Activated naive CD4-positive, alpha-beta T cell treated with anti-CD3 and anti-CD28 coated beads, Interleukin-2, amount 10 ng/mL, durations not matched to agents 7 days and 5 days (primary cell): ENCODE results near the gene EIF5.

Experiments
- CTCF ChIA-PET: fragments of 350-600 bp; sonication (Branson Sonifier 250); formaldehyde crosslinking; loops from one replicate; lab custom pipeline; 2021; ENCODE audit warnings: antibody characterized with exemption; lab: Charles Lee
- DNase-seq: peaks from one replicate; pipeline ENCODE4 v3.0.0-alpha.2; 2020
- H3K27ac Mint-ChIP-seq: one replicate; pipeline ENCODE4 v1.8.0; 2021; ENCODE audit warnings: mild to moderate bottlenecking, moderate library complexity, mixed read lengths
- H3K27me3 Mint-ChIP-seq: one replicate; pipeline ENCODE4 v1.8.0; 2021; ENCODE audit warnings: mild to moderate bottlenecking, mixed read lengths
- H3K36me3 Mint-ChIP-seq: one replicate; pipeline ENCODE4 v1.8.0; 2021; ENCODE audit warnings: mixed read lengths
- H3K4me1 Mint-ChIP-seq: one replicate; pipeline ENCODE4 v1.8.0; 2021; ENCODE audit warnings: mixed read lengths
- H3K4me3 Mint-ChIP-seq: one replicate; pipeline ENCODE4 v1.8.0; 2021; ENCODE audit warnings: mild to moderate bottlenecking, moderate library complexity, mixed read lengths
- H3K9me3 Mint-ChIP-seq: one replicate; pipeline ENCODE4 v1.8.0; 2021; ENCODE audit warnings: mixed read lengths

Gene EIF5

GRCh38 chr14:103296987-103297386 is 37.0 kb upstream of the EIF5 start:
- DNase-seq, result no peak
- H3K4me3 Mint-ChIP-seq, result no peak overlapping the region
- no peaks in the 10 kb centered on the region for H3K36me3 Mint-ChIP-seq
- no peak overlapping the region for H3K27ac Mint-ChIP-seq
- H3K27me3 Mint-ChIP-seq, result peaks cover 44% of the 10 kb centered on the region
- CTCF ChIA-PET, result no interaction called here
- H3K4me1 Mint-ChIP-seq, result no peaks in the 10 kb centered on the region
- H3K9me3 Mint-ChIP-seq, result no peaks in the 10 kb centered on the region

DNA sequence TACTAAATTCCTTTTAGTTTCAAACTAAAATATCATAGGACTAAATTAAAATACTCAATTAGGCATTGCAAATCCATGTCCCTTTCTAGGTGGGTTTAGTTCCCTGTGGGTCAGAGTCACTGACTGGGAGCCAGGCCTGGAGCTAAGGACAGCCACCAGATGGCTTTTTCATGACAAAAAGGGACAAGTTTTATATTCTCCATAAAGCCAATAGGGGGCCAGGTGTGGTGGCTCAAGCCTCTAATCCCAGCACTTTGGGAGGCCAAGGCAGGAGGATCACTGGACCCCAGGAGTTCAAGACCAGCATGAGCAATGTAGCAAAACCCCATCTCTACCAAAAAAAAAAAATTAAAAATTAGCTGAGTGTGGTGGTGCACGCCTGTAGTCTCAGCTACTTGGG is 35.4 kb upstream of the EIF5 start:
- Mint-ChIP-seq H3K27ac (no peak overlapping the region), H3K27me3 (peaks cover 36% of the 10 kb centered on the region), H3K4me1 (no peaks in the 10 kb centered on the region), H3K9me3 (no peaks in the 10 kb centered on the region), H3K36me3 (no peaks in the 10 kb centered on the region), H3K4me3 (no peak overlapping the region)
- CTCF ChIA-PET, result no interaction called here
- no peak for DNase-seq

DNA sequence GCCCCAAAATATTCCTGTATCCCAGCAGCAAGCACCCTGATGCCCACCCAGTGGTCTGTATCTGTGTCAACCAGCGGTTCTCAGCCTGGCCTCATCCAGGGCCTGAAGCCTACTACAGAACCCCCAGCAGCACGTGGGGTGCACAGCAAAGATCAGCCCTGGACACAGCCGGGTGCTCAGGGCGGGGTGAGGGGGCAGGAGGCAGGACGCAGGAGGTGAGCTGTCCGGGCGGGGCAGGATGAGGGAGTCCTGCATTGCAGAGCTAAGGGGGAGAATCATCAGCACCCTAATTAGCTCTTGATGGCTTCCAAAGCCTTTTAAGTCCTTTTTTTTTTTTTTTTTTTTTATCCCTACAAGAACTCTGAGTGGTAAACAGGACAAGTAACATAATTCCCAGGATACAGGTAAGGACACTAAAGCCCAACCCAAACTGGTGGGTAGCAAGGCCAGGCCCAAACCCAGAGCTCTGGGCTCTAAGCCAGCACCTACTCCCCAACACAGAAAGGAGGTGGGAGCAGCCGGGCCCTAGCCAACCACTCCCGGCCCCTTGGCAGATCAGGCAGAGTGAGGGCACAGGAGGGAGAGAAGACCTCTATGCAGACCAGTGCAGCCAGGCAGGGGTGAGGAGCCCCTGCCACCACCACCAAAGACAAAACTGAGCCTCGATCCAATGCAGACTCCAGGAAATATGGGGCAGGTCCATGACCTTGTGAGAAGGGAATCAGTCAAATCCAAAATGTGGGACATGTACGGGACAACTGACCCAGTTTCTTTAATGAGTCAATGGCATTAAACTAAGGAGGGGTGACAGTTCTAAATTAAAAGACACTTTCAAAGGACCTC is 32.3 kb upstream of the EIF5 start:
- CTCF ChIA-PET, result no interaction called here
- Mint-ChIP-seq H3K4me1 (no peaks in the 10 kb centered on the region), H3K27me3 (peaks cover 37% of the 10 kb centered on the region), H3K4me3 (no peak overlapping the region), H3K9me3 (no peaks in the 10 kb centered on the region), H3K36me3 (no peaks in the 10 kb centered on the region), H3K27ac (no peak overlapping the region)
- DNase-seq, result no peak

DNA sequence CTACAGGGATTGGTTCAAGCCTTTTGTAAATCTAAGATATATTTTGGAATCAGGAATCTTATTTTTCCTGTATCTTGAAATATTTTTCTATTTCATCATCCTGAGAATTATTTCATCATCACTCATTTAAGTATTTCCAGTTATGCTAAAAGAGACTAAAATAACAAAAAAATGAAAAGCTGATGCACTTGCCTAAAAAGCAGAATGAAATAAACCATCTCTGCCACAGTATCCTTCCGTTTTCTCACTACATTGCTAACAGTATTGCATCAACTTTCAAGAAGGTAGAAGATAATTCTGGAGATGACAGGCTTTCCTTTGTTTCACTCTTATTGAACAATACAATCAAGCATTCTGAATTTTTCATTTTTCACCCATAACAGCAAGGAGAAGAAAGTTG is 31.1 kb upstream of the EIF5 start:
- no peaks in the 10 kb centered on the region for H3K4me1 Mint-ChIP-seq
- H3K36me3 Mint-ChIP-seq, result no peaks in the 10 kb centered on the region
- H3K27me3 Mint-ChIP-seq, result peaks cover 29% of the 10 kb centered on the region
- no peak for DNase-seq
- CTCF ChIA-PET, result interaction anchor here (0.6 kb wide), 1 partner anchor 198 kb away, joined by 3 read pairs; no protein-coding TSS in a partner anchor
- H3K27ac Mint-ChIP-seq, result no peak overlapping the region
- no peaks in the 10 kb centered on the region for H3K9me3 Mint-ChIP-seq
- H3K4me3 Mint-ChIP-seq, result no peak overlapping the region

- Mint-ChIP-seq H3K4me3 (no peak overlapping the region), H3K27me3 (peaks cover 35% of the 10 kb centered on the region), H3K9me3 (no peaks in the 10 kb centered on the region), H3K27ac (no peak overlapping the region), H3K4me1 (no peaks in the 10 kb centered on the region), H3K36me3 (no peaks in the 10 kb centered on the region)
- CTCF ChIA-PET, result no interaction called here
- no peak for DNase-seq
These were observed 29.3 kb upstream of the EIF5 start for GRCh38 chr14:103304706-103305105.

- H3K27me3 Mint-ChIP-seq, result peaks cover 26% of the 10 kb centered on the region
- DNase-seq, result no peak
- CTCF ChIA-PET, result no interaction called here
- no peak overlapping the region for H3K27ac Mint-ChIP-seq
- no peaks in the 10 kb centered on the region for H3K36me3 Mint-ChIP-seq
- no peaks in the 10 kb centered on the region for H3K4me1 Mint-ChIP-seq
- H3K4me3 Mint-ChIP-seq, result no peak overlapping the region
- no peaks in the 10 kb centered on the region for H3K9me3 Mint-ChIP-seq
These were observed 25.1 kb upstream of the EIF5 start for GRCh38 chr14:103308717-103309616.

DNA sequence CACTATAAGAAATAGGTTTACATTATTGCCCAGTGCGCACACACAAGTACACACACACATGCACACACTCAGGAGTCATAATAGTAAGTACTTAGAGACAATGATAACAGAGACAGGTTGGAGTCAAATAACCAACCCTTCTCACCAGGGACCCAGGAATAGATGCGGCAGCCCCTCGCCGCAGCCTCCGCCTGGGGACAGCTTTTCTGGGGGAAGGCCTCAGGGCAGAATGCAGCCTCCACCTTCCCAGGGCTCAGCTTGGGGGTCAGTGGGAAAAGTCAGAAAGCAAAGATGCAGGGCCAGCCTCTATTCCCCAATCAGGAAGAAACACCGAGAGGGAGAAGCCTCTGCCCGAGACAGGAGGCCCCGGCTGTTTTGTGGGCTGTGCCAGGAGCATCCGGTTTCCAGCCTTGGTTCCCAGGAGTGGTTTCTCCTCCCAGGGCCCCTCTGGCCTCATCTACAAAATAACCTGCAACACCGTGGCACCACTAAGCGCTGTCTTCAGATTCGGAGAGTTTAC is 23.4 kb upstream of the EIF5 start:
- no peaks in the 10 kb centered on the region for H3K4me1 Mint-ChIP-seq
- H3K9me3 Mint-ChIP-seq, result no peaks in the 10 kb centered on the region
- H3K36me3 Mint-ChIP-seq, result no peaks in the 10 kb centered on the region
- H3K27ac Mint-ChIP-seq, result no peak overlapping the region
- H3K27me3 Mint-ChIP-seq, result peaks cover 27% of the 10 kb centered on the region
- CTCF ChIA-PET, result no interaction called here
- H3K4me3 Mint-ChIP-seq, result no peak overlapping the region
- no peak for DNase-seq

GRCh38 chr14:103311171-103311997 is 22.7 kb upstream of the EIF5 start:
- Mint-ChIP-seq H3K4me1 (no peaks in the 10 kb centered on the region), H3K27ac (no peak overlapping the region), H3K36me3 (no peaks in the 10 kb centered on the region), H3K27me3 (peaks cover 24% of the 10 kb centered on the region), H3K4me3 (no peak overlapping the region), H3K9me3 (no peaks in the 10 kb centered on the region)
- CTCF ChIA-PET, result no interaction called here
- DNase-seq, result no peak

GRCh38 chr14:103312006-103312635 is 21.9 kb upstream of the EIF5 start:
- Mint-ChIP-seq H3K27me3 (peaks cover 31% of the 10 kb centered on the region), H3K9me3 (no peaks in the 10 kb centered on the region), H3K4me1 (no peaks in the 10 kb centered on the region), H3K36me3 (no peaks in the 10 kb centered on the region), H3K4me3 (no peak overlapping the region), H3K27ac (no peak overlapping the region)
- DNase-seq, result no peak
- CTCF ChIA-PET, result no interaction called here

DNA sequence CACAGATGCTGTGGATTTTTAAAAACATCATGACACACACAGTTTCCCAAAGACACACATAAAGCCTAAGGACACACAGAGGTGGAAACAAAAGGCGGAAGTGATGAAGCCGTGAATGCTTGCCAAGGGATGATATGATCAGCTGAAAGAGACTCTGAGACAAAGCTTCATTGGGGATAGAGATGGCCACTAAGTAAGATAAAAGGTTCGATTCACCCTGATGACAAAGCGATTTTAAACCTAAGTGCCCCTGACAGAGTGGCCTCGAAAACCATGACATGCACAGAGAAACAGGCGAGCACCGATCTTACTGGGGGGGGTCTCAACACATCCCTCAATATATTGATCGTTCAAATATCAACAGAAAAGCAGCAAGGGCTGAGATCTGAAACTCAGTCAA is 20.3 kb upstream of the EIF5 start:
- CTCF ChIA-PET, result no interaction called here
- no peak for DNase-seq
- no peaks in the 10 kb centered on the region for H3K4me1 Mint-ChIP-seq
- H3K27me3 Mint-ChIP-seq, result peaks cover 38% of the 10 kb centered on the region
- H3K27ac Mint-ChIP-seq, result no peak overlapping the region
- H3K9me3 Mint-ChIP-seq, result no peaks in the 10 kb centered on the region
- no peak overlapping the region for H3K4me3 Mint-ChIP-seq
- H3K36me3 Mint-ChIP-seq, result no peaks in the 10 kb centered on the region

- DNase-seq, result no peak
- Mint-ChIP-seq H3K36me3 (no peaks in the 10 kb centered on the region), H3K4me3 (no peak overlapping the region), H3K27ac (no peak overlapping the region), H3K4me1 (no peaks in the 10 kb centered on the region), H3K9me3 (no peaks in the 10 kb centered on the region), H3K27me3 (peaks cover 43% of the 10 kb centered on the region)
- CTCF ChIA-PET, result no interaction called here
These were observed 19.4 kb upstream of the EIF5 start for GRCh38 chr14:103314496-103315277.

GRCh38 chr14:103315351-103315911 is 18.6 kb upstream of the EIF5 start:
- Mint-ChIP-seq H3K36me3 (no peaks in the 10 kb centered on the region), H3K9me3 (no peaks in the 10 kb centered on the region), H3K27me3 (peaks cover 49% of the 10 kb centered on the region), H3K4me3 (no peak overlapping the region), H3K4me1 (no peaks in the 10 kb centered on the region), H3K27ac (no peak overlapping the region)
- DNase-seq, result no peak
- CTCF ChIA-PET, result no interaction called here

GRCh38 chr14:103315941-103316340 is 18.1 kb upstream of the EIF5 start:
- no peak for DNase-seq
- peaks cover 49% of the 10 kb centered on the region for H3K27me3 Mint-ChIP-seq
- no peaks in the 10 kb centered on the region for H3K4me1 Mint-ChIP-seq
- H3K27ac Mint-ChIP-seq, result no peak overlapping the region
- H3K4me3 Mint-ChIP-seq, result no peak overlapping the region
- H3K9me3 Mint-ChIP-seq, result no peaks in the 10 kb centered on the region
- H3K36me3 Mint-ChIP-seq, result no peaks in the 10 kb centered on the region
- CTCF ChIA-PET, result no interaction called here
